ENCODE results near the gene GCNT4.
A peak's percentile ranks its signal among the peaks of the same experiment; 100 is the strongest.
"Not testable (repeated sequence)": the region's sequence is repeated elsewhere in the genome, so short reads cannot be mapped to it uniquely, and the experiment has no call there.

The GCNT4 gene, protein sequence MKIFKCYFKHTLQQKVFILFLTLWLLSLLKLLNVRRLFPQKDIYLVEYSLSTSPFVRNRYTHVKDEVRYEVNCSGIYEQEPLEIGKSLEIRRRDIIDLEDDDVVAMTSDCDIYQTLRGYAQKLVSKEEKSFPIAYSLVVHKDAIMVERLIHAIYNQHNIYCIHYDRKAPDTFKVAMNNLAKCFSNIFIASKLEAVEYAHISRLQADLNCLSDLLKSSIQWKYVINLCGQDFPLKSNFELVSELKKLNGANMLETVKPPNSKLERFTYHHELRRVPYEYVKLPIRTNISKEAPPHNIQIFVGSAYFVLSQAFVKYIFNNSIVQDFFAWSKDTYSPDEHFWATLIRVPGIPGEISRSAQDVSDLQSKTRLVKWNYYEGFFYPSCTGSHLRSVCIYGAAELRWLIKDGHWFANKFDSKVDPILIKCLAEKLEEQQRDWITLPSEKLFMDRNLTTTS

GRCh38 chr5:75052192-75053053, at the start of gene GCNT4:
Gene GCNT4, minus strand, starts transcription at chr5:75052558. Its CDS starts 22,521 bp downstream, at chr5:75030037.
- peak in 1 of 2 donors; percentile 58 for DNase-seq

DNA sequence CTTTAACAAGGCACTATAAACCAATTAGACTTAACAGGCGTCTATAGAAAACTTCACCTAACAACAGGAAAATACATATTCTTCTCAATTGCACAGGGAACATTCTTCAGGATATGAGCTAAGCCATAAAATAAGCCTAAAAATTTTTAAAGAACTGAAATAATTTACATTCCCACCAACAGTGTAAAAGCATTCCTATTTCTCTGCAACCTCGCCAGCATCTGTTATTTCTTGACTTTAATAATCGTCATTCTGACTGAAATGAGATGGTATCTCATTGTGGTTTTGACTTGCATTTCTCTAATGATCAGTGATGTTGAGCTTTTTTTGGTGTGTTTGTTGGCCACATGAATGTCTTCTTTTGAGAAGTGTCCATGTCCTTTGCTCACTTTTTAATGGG, 43.6 kb upstream of the GCNT4 start:
- not testable (repeated sequence) for DNase-seq

GRCh38 chr5:75091597-75091996, 39.2 kb upstream of the GCNT4 start:
- no peak for DNase-seq

DNA sequence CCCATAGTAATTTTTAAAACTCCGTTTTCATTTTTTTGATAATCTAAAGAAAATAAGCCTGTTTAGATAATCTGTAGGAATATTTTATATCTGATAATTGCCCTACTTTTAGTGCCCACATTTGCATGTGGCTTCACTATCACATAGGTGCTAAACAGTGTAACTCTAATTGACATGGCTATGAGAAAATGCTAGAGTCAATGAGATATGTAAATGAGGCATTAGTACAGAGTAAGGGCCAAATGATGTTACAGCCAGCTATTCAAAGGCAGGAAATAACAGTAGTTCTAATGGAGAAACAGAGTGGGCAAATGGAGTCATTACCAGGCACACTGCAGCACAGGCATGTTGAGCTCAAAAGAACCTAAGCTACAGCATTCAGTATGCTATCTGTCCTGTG, 37.3 kb upstream of the GCNT4 start:
- no peak for DNase-seq

GRCh38 chr5:75089137-75089536, 36.8 kb upstream of the GCNT4 start:
- no peak for DNase-seq

DNA sequence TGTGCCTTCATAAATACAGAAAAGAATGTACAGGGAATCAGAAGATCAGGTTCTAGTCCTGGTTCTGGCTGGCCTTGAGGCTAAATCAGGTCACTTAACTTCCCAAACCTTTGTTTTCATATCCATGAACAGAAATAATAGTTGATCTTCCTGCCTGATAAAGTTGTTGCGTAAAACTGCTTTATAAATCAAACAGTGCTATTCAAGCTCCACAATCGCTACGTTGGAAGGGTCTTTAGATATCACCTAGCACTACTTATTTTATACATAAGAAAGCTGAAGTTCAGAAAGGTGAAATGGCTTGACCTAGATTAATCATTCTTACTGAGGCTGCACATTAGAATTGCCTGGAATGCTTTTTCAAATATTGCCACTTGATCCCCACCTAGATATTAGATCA, 36.3 kb upstream of the GCNT4 start:
- no peak for DNase-seq

- no peak for DNase-seq
Observed at GRCh38 chr5:75081510-75081909, 29.2 kb upstream of the GCNT4 start.

- not testable (repeated sequence) for DNase-seq
Observed at GRCh38 chr5:75079346-75079745, 27.0 kb upstream of the GCNT4 start.

GRCh38 chr5:75078027-75078426, 25.7 kb upstream of the GCNT4 start:
- no peak for DNase-seq

GRCh38 chr5:75072061-75072460, 19.7 kb upstream of the GCNT4 start:
- no peak for DNase-seq

DNA sequence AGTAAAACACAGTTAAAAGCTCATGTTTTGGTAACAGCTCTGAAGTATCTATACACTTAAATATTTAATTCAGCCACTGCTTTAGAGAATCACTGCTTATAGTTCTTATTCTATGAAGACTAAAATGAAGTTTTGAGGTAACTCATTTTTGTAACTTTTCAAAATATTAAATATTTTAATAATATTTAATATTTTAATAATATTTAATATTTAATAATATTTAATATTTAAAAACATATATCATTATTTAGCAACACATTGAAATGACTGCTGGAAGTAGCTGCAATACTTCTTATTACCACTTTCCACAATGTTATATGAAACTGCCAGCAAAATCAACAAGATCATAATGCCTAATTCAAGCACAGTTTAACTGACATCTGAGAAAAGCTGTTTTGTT, 18.7 kb upstream of the GCNT4 start:
- no peak for DNase-seq

GRCh38 chr5:75067434-75067833, 15.1 kb upstream of the GCNT4 start:
- no peak for DNase-seq

GRCh38 chr5:75062925-75063531, 10.7 kb upstream of the GCNT4 start:
- DNase-seq, result no peak

DNA sequence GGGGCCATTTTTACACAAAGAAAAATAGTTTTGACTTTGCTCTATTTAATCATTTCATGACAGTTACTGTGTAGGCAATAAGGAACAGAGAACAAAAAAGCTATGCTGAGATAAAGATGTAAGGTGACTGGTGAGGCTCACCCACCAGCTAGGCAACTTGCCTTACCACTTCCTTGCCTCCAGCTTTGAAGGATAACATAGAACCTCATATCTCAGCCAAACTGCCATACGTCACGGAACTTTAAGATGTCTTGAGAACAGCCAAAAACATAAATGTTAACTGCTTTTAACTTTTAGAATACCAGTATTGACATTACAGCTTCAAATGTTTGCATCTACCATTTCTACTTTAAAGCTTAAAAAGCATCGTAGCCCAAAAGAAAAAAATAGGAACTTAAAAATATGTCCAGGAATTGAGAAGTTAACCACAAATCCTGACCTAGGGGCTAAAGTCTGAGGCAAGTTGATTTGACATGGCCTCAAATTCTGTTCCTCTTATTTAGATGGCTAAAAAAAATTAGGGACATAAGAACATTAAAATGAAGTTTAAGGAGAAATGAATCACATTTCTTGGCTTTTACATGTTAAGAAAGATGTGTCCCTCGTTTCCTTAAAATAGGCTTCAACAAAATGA, 7.7 kb upstream of the GCNT4 start:
- no peak for DNase-seq

GRCh38 chr5:75058986-75059535, 6.7 kb upstream of the GCNT4 start:
- DNase-seq, result no peak

DNA sequence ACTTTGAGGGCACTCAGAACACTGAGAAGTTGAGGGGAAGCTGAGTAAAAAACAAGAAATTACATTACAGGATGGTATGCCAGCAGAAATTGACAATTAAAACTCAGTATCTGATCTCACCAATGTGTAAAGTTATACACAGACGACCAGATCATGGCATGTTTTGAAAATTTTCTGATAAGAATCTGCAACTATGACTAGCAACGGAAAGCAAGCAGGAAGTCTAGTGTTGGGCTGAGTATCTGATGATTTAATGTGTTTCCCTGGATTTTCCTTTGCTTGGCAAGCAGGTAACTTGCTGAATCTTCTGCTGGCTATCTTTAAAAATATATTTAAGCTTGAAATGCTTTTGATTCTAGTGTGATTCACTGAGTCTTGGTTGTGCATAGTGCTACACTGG, 5.2 kb upstream of the GCNT4 start:
- DNase-seq, result no peak

GRCh38 chr5:75055727-75056144, 3.4 kb upstream of the GCNT4 start:
- no peak for DNase-seq

GRCh38 chr5:75054134-75054930, 2.0 kb upstream of the GCNT4 start:
- no peak for DNase-seq

GRCh38 chr5:75053304-75054133, 1.2 kb upstream of the GCNT4 start:
- DNase-seq, result peak; percentile 3 to 66

GRCh38 chr5:75053054-75053303, 621 bp upstream of the GCNT4 start:
- peak in 1 of 2 donors; percentile 58 for DNase-seq

DNA sequence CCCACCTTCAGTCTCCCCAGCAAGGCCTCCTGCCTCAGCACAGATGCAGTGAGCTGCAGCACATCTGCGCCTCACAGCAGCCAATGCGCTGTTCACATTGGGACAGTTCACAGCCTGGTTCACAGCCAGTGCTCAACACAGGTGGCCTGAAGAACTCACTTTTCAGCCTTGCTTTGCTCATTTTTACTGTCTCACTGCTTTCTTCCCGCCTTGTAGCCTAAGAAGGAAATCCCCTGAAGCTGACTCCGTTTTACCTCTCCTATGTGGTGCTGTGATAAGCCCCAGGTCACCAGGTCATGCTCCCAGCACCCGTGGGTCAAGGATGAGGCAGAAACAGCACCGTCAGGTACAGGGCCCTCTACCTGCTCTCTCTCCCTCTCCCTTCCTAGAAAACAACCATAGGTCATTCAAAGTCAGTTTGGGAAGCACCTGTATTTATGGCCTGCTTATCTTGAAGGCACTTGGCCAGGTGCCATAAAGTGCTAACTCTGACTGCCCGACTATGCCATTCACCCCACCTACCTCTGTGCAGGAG, 1.1 kb downstream of the GCNT4 start:
- DNase-seq, result no peak
